Stimulated activated CD8-positive, alpha-beta memory T cell treated with anti-CD3 and anti-CD28 coated beads, Interleukin-2, amount 100 ng/mL, for 48 hours (primary cell): ENCODE measurements around the gene AGFG2.
A peak's percentile ranks its signal among the peaks of the same experiment; 100 is the strongest.
"Not testable (repeated sequence)": the region's sequence is repeated elsewhere in the genome, so short reads cannot be mapped to it uniquely, and the experiment has no call there.

Experiments used
- DNase-seq, 2 donors: peaks; one replicate each; pipeline ENCODE4 v3.0.0-alpha.2; 2020; ENCODE audit warnings: low read depth in 2 of 2

Gene AGFG2

DNA sequence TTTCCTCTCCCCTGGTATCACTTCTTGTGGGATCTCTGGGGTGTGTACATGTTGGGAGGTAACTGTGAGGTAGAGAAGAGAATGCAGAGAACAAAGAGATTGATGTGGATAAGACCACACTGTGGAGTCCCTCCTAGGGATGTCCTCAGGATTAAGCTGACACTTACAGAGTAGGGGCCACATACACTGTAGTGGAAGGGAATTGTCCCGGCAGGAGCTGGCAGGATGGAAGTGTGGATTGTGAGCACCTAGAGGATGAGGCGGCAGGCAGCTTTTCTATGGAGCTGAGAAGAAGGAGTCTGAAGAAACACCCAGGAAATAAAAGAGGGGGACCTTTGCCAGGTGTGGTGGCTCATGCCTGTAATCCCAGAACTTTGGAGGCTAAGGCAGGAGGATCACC, 13.5 kb downstream of the AGFG2 start:
- no peak for DNase-seq

- DNase-seq, result no peak
These were observed 14.0 kb downstream of the AGFG2 start for GRCh38 chr7:100553032-100553431.

GRCh38 chr7:100555701-100556100, 16.7 kb downstream of the AGFG2 start:
- DNase-seq, result no peak

DNA sequence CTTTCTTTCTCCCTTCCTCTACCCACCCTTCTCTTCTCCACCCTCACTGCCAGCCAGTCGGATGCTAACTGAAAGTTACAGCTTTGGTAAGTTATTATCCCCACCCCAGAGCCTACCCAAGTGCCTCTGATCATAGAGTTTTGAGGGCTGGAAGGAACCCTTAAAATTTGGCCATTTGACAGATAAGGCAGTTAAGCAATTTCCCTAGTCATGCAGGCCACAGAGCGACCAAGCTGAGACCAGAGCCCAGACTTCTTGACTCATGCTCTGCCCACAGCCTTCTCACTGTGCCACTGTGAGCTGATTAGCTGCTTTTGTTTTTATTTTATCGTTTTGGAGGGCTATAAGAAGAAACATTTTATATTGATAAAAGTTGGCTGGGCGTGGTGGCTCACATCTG, 17.5 kb downstream of the AGFG2 start:
- DNase-seq, result no peak

DNA sequence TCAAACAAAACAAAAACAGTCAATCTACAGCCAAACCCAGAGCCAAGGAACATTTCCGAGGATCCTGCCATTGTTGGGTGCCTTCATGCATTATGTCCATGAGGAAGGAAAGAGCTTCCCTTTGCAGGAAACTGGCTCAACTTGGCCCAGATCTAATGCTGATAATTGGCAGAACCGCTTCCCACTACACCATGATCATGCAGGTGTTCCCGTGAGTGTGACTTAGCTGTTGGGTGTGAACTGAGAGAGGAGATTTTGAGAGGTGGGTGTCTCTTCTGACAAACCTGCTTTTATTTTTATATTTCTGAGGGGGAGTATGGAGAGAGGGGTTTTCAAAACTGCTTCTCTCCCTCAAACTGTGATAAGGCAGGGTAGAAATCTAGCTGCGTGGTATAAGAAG, 20.1 kb downstream of the AGFG2 start:
- DNase-seq, result no peak

- DNase-seq, result no peak
These were observed 22.6 kb downstream of the AGFG2 start for GRCh38 chr7:100561491-100562194.

GRCh38 chr7:100562195-100563099, 23.4 kb downstream of the AGFG2 start:
- no peak for DNase-seq

DNA sequence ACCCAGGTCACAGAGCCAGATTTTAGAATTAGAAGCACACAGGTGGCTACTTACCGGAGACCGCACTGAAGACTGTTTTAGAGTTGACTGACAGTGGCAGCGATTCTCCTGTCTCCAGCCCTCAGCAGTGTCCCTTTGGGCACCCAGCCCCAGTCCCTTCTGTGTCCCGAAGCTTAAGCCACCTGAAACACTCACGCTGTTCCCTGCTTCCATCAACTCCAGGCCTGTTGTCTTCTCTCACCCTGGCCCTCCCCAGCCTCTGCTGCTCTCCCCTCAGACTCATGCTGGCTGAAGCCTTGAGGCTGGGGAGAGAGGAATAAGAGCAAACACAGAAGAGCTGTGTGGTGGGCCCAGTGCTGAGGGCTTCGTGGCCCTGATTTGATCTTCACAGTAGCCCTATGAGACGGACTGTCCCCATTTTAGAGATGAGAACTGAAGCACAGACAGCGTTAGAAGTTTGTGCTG, 24.1 kb downstream of the AGFG2 start:
- DNase-seq, result no peak

DNA sequence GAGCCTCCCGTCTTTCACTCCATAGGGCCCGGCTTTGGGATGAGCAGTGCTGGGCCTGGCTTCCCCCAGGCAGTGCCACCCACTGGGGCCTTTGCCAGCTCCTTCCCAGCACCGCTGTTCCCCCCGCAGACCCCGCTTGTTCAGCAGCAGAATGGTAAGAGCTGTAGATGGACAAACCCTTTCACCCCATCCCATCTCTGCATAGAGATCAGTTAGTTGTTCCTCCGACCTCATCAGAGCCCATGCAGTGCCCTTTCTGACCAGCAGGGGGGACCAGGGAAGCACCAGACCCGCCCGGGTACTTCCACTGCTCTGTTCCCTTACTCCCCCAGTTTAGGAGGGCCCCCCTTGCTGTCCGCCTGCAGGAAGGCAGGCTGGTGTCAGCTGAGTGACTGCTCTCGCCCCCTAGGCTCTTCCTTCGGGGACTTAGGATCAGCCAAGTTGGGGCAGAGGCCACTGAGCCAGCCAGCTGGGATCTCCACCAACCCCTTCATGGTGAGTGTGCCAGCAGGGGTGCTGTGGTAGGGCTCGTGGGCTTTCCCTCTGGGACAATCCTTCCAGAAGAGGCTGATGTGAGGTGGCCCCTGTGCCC, 24.9 kb downstream of the AGFG2 start:
- DNase-seq, result peak; percentile 63 to 75

DNA sequence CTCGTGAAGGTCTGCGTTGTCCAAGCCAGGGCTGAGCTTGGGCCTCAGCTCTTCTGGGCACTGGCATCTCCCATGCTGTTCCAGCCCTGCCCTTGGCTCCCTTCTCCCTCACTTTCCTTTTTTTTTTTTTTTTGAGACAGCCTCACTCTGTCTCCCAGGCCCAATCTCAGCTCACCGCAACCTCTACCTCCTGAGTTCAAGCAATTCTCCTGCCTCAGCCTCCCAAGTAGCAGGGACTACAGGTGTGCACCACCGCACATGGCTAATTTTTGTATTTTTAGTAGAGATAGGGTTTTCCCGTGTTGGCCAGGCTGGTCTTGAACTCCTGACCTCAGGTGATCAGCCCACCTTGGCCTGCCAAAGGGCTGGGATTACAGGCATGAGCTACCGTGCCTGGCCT, 25.4 kb downstream of the AGFG2 start:
- not testable (repeated sequence) for DNase-seq

- DNase-seq, result no peak
These were observed 26.1 kb downstream of the AGFG2 start for GRCh38 chr7:100565133-100565571.

- no peak for DNase-seq
These were observed 27.1 kb downstream of the AGFG2 start for GRCh38 chr7:100566018-100566531.

DNA sequence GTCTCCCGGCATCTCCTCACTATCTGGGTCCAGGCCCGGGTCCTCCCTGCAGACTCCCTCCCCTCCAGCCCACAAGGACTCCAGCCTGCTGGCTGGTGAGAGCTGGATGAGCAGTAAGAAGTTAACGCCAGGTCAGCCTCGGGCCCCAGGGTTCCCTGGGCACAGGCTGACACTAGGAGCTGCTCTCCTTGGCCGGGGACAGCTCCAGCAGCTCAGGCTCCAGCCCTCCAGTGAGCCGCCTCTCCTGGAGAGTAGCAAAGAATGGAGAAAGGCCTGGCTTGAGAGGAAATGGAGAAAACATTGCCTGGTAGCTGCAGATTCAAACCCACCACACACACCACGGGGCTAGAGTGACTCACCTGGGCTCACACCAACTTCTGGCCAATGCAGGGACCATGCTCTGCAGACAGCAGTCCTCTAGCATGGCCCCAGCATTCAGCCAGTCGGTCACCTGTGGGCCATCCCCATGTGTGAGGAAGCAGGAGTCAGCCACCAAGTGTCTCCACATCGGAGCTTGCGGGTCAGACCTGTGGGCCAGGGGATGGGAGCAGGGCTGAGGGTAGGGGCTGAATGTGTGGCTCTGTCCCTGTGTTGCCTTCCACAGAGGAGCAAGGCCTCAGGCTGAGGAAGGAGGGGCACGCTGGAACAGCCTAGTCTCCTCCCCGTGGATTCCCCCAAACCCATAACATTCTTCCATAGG, 28.2 kb downstream of the AGFG2 start:
- DNase-seq, result no peak

GRCh38 chr7:100567751-100568175, 28.8 kb downstream of the AGFG2 start:
- DNase-seq, result no peak

- no peak for DNase-seq
These were observed 29.3 kb downstream of the AGFG2 start for GRCh38 chr7:100568176-100568895.

DNA sequence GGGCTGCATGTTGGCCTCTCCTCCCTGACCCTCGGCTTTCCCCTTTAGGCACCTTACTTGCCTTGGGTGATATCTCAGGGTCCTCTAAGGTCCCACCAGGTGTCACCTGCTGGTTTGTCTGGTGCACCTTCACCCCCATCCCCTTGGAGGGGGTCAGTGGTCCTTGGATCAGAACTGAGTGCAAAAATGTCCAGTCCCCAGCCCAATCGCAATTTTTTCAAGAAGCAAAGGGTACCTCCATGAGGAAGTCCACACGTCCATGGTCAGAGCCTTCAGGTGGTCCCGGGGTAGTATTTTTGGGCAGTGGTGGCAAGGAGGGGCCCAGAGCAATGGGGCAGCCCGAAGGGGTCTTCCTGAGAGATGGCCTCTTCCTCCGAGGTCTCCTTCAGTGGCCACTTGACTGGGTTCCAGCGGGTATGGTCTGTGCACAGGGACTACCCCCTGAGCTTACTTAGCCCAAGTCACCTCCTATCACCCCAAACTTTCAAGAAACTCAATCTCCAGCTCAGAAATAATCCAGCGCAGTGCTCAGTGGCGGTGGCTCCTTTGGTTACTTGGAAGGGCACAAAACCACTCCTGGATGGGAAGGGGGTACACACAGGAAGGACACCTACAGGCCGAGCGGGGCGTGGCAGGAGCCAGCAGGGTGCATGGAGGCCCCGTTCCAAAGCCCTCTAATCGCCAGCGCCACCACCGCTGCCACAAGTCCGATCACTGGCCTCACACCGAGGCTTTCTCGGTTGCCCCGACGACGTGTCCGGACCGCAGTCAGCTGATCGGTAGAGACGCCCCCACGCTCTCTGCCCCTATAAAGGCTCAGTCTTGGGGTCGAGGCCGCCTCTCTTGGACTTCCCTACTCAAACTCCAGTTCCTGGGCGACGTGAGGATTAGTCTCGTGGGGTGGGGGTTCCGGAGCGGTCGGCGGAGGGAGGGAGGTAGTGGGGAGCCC, 30.2 kb downstream of the AGFG2 start:
- DNase-seq, result peak; percentile 47 to 51

DNA sequence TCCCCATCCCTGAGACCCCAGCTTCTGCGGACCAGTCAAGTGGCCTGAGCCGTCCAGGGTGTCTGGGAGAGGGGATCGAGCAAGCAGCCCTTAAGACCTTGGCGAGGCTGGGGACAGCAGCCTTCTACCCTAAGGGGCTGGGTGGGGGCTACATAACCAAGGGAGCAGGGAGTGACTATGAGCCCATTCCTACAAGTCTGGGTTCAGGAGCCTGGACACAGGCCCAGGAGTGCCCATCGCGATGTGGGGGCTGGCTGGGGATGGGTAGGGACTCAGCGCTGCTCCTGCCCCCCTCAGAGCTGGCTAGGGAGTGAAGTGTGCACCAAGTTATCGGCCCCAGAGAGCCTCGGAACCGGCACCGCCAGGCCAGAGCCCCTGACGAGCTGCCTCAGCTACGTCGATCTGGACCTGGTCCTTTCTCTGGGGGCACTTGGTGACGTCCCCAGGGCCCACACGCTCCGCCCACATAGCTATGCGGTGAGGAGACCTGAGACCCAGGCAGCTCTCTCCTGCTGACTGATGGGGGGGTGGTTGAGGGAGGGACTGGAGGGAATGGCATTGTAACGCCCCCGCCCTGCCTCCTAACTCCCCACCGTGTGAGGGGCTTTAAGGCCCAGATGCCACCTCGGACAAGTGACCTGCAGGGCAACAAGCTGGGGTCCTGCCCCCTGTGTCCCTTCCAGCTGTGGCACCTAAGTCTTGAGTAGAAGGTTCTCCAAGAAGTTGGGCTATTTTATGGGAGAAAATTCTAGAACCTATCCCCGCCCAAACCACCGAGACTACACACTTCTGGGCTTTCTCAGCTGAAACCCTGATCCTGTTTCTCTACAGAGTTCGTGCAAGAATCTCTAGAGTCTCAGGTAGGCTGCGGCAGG, 32.2 kb downstream of the AGFG2 start:
- DNase-seq, result no peak

DNA sequence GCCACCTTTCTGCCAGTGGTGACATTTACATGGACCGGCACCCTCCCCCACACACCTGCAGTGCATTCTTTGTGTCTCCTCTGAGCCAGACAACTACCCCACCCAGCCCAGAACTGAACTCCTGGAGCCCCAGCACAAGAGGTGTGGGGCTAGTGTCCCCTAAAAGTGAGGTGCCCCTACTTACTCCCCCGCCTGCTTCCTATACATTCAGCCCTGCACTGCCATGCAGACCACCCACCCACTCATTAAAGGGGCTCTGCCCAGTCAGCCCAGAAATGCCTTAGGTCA, 32.8 kb downstream of the AGFG2 start:
- DNase-seq, result no peak
